SK-N-SH treated with all-trans-retinoic acid at 6 μM for 48 hours (cell line): ENCODE data around the gene NCAPG2.

Source experiments
- GLIS3 ChIP-seq: fragments of 250-450 bp; sonication (Bioruptor Pico); IDR thresholded peaks from 2 replicates; pipeline ENCODE4 v1.5.0; 2020; ENCODE audit warnings: mild to moderate bottlenecking, moderate library complexity
- ZFP3 ChIP-seq: fragments of 250-450 bp; sonication (Bioruptor Pico); IDR thresholded peaks from 2 replicates; pipeline ENCODE4 v1.5.0; 2020; ENCODE audit warnings: mild to moderate bottlenecking, moderate library complexity
- ZFP30 ChIP-seq: fragments of 450-650 bp; formaldehyde crosslinking; IDR thresholded peaks from 2 replicates; pipeline ENCODE4 v1.5.0; 2022; ENCODE audit warnings: mild to moderate bottlenecking, moderate library complexity
- TF ChIP-seq, protein P1 (sequence below): fragments of 250-450 bp; sonication (Bioruptor Pico); IDR thresholded peaks from 2 replicates; pipeline ENCODE4 v1.8.0; 2020; ENCODE audit warnings: mild to moderate bottlenecking, moderate library complexity, borderline replicate concordance
- TF ChIP-seq, protein P2 (sequence below): fragments of 250-450 bp; sonication (Bioruptor Pico); IDR thresholded peaks from 2 replicates; pipeline ENCODE4 v1.5.1; 2021; ENCODE audit warnings: mild to moderate bottlenecking, moderate library complexity

DNA sequence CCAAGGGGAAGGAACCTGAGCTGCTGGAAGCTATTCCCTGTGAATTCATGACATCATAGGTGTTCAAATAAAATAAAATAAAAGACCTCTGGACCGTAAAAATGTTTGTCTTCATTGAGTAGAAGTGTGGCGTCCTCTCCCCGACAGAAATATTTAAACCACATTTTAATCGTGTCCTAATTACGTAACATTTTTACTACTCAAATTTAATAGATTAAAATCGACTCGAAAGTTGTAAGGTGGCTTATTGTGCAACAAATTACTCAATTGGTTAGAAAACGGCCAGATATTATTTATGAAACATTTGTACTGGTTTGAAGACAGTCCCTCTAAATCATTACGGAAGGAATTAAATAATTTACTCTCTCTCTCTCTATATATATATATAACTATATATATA is 15.5 kb upstream of the NCAPG2 start:
- TF ChIP-seq ZFP30 (CRISPR knock-in tag) (no peak), ZFP3 (CRISPR knock-in tag) (no peak), GLIS3 (CRISPR knock-in tag) (no peak)
- TF ChIP-seq, protein P1, sequence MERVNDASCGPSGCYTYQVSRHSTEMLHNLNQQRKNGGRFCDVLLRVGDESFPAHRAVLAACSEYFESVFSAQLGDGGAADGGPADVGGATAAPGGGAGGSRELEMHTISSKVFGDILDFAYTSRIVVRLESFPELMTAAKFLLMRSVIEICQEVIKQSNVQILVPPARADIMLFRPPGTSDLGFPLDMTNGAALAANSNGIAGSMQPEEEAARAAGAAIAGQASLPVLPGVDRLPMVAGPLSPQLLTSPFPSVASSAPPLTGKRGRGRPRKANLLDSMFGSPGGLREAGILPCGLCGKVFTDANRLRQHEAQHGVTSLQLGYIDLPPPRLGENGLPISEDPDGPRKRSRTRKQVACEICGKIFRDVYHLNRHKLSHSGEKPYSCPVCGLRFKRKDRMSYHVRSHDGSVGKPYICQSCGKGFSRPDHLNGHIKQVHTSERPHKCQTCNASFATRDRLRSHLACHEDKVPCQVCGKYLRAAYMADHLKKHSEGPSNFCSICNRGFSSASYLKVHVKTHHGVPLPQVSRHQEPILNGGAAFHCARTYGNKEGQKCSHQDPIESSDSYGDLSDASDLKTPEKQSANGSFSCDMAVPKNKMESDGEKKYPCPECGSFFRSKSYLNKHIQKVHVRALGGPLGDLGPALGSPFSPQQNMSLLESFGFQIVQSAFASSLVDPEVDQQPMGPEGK: no peak
- TF ChIP-seq, protein P2, sequence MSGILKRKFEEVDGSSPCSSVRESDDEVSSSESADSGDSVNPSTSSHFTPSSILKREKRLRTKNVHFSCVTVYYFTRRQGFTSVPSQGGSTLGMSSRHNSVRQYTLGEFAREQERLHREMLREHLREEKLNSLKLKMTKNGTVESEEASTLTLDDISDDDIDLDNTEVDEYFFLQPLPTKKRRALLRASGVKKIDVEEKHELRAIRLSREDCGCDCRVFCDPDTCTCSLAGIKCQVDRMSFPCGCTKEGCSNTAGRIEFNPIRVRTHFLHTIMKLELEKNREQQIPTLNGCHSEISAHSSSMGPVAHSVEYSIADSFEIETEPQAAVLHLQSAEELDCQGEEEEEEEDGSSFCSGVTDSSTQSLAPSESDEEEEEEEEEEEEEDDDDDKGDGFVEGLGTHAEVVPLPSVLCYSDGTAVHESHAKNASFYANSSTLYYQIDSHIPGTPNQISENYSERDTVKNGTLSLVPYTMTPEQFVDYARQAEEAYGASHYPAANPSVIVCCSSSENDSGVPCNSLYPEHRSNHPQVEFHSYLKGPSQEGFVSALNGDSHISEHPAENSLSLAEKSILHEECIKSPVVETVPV (CRISPR knock-in tag): no peak
